GM19351 (cell line): ENCODE data around the gene HSPH1.
"Not testable (repeated sequence)": the region's sequence is repeated elsewhere in the genome, so short reads cannot be mapped to it uniquely, and the experiment has no call there.

Source experiments
- ATAC-seq: cut with Tn5 transposase; IDR thresholded peaks from one replicate; pipeline ENCODE4 v1.9.1; 2021; ENCODE audit warnings: mild to moderate bottlenecking, moderate library complexity; ENCODE audit not compliant: unreplicated experiment

Gene HSPH1

DNA sequence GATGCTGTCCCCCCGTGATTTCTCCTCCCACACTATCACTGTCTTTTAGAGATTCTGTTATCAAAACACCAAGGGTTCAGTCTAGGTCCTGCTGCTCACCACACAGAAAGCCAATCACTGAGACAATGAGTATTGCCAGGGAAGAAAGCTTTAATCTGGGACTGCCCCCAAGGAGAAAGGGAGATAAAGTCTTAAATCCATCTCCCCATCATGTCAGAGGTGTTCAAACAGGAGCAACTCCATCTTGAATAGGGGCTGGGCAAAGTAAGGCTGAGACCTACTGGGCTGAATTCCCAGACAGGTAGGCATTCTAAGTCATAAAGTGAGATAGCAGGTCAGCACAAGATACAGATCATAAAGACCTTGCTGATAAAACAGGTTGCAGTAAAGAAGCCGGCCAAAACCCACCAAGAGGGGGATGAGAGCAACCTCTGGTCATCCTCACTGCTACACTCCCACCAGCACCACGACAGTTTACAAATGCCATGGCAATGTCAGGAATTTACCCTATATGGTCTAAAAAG, 63.7 kb downstream of the HSPH1 start:
- ATAC-seq = not testable (repeated sequence)

DNA sequence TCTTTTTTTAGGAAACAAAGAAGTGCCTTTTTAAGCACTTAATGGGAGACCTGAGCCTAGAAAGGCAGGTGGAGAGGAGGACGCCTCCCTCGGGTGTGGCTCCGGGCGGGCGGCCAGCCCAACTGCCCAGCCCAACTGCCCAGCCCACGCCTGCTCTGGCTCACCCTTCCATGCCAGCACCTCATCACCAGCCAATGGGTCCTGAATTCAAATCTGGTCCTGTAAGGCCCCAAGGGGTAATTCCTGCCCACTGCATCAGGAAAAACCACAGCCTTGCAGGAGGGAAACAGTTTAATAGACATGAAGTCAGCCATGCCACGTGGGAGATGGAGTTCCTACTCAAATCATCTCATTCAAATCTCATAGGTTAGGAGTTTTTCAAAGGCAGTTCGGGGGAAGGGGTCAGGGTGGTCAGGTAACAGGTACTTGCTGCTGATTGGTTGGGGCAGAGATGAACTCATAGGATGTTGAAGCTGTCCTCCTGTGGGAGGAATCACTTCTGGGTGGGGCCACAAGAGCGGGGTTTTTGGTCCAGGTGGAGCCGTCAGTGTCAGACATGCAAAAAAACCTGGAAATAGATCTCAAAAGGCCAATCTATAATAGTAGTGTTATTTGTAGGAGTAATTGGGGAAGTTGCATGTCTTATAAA, 64.9 kb downstream of the HSPH1 start:
- no peak for ATAC-seq

DNA sequence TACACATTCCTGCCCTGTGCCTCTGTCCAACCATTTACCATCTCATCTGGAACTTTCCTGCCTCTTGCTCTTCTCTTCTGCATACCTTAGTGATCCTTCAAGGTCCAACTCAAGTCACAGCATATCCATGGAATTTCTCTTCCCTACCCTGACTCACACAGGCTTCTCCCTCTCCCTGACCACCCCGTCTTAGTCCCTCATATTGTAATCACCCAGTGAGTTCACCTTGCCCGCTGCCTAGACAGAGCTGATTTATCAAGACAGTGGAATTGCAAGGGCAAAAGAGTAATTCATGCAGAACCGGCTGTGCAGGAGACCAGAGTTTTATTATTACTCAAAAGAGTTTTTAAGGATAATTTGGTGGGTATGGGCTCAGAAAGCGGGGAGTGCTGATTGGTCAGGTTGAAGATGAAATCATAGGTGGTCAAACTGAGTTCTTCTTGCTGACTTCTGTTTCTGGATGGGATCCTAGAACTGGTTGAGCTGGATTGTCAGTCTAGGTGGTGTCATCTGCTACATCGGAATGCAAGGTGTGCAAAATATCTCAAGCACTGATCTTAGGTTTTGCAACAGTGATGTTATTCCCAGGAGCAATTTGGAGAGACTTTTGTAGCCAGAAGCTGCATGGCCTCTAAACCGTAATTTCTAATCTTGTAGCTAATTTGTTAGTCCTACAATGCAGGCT, 67.2 kb downstream of the HSPH1 start:
- ATAC-seq = no peak

DNA sequence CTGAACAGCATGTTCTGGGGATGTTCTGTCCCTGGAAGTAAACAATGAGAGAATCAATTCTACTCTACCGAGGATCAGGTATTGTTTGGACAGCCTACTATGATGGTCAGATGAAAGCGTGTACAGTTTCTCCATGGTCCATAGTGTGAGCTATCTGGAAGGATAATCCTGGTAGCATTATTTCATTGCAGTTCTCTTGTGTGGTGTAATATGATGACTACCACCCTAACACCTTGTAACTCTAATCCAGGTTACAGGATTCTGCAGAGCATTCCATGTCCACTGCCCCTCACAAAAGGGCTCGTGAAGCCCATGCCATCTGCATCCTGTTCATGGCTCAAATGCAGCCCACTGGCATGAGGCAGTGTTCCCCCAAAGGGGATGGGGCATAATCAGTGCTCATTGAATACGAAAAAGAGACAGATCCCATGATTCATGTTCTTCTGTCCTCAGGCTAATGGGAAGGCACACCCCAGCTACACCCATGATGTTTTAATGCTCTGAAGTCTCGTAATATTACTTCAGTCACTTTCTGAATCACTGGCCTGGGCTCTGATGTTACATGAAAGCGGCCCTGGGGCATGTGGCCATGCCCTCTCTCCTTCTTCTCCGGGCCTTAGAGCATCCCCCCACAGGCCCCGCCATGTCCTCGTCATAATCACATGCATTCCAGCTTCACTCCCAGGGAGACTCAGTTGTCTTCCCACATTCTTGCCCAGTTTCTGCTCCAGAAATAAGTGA, 68.4 kb downstream of the HSPH1 start:
- ATAC-seq = no peak

DNA sequence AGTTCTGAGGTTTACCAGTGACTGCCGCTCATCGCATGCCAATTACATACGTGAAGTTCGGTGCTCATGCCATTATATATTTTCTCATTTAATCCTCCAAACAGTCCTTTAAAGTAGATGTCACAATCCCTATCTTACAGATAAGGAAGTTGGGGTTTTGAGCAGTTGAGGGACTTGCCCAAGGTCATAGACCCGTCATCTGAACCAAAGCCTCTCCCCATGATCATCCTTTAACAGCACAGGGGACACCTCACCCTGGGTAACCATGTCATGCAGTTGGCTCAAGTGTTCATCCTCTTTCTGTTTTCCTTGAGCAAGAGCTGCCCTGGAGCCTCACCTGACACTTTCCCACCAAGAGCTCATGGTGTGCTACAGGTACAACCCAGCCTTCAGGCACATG, 69.1 kb downstream of the HSPH1 start:
- ATAC-seq = no peak

DNA sequence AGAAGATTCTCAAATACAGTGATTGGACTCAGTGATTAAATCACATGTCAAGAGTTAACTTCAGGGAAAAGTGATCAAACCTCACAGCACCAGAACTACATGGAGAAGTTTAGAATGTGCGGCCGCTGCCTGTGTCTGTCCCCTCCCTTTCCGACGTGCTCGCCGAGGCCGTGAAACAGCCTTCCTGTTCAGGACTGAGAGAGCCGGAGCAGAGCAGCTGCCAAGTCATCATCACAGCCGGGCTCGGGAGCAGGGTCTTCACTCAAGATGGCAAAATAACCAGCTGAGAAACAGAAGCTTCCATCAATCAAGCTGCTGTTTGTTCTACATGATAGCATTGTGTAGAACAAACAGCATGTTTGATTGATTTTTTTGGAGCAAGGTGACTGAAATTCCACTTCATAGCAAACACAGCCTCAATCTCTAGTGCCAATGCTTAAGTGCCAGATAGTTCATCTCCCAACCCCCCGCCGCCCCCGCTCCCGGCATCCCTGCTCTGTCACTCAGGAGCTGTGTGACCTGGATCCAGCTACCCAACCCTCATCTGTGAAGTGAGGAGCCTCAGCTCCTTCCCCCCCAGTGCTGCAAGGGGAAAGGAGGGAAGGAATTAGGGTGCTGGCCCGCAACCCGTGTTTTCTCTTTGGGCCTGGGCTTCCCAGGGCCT, 70.6 kb downstream of the HSPH1 start:
- no peak for ATAC-seq

DNA sequence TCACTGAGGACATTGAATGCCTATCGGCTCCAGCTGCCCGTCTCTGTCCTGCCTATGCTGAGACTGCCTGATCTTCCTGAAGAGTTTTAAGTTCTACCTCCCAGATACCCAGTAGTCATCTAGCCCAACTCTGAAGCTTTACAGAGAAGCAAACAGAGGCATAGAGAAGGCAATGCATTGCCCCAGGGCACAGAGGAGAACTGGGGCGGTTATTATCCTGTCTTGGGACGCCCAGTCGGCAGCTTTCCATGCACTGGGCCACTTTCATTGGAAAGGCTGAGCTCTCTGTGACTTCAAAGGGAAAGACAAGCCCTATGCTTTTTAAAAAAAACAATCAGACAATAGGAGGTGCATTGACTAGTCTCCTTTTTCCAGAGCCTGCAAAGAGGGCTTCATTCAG, 71.6 kb downstream of the HSPH1 start:
- ATAC-seq = no peak

DNA sequence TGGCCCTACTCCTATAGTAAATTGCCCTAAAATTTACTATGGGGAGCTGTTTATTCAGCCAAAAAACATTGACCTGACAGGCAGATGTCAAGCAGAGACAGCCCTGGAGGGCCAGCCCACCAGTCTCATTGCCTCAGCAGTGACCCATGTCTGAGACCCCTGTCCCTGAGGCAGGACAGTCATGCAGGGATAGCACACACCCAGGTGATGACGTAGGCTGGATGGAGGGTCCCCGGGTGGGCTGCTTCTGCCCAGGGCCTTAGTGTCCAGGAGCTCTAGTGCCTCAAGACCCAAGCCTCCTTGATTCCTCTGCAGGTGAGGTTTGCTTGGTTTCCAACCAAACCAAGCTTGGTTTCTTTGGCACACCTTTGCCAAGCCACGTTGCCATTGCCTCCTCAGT, 72.1 kb downstream of the HSPH1 start:
- no peak for ATAC-seq

DNA sequence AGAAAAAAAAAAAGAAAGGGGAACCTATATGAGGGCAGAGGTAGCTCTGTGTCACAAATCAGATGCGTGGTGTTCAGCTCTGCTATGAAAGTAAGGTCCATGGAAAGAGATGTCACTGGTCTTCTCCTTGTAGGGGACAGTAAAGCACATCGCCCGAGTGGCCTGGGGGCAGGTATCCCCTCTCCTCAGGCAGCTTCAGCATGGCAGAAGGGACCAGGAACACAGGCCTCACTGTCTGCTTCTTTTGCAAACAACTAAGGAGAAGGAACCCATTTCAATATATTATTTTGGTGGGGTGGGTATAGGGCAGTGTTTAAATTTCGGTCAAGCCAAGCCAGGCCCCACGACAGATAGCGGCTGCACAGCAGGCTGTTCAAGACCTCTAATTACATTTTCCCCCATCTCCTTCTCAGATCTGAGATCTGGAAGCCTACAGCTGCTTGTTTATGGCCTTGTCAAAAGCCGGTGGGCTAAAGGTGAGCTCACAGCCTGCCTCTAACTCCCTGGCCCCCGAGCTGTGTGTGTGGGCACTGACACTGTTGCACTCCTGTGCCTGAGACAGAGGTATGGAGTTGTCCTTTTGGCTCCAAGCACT, 72.8 kb downstream of the HSPH1 start:
- ATAC-seq = no peak
